HG02885 (cell line): ENCODE data around the gene GNPDA2.

Experiments used
- ATAC-seq: cut with Tn5 transposase; IDR thresholded peaks from one replicate; pipeline ENCODE4 v1.9.1; 2021; ENCODE audit warnings: mild to moderate bottlenecking; ENCODE audit not compliant: unreplicated experiment, poor library complexity

GNPDA2 gene

DNA sequence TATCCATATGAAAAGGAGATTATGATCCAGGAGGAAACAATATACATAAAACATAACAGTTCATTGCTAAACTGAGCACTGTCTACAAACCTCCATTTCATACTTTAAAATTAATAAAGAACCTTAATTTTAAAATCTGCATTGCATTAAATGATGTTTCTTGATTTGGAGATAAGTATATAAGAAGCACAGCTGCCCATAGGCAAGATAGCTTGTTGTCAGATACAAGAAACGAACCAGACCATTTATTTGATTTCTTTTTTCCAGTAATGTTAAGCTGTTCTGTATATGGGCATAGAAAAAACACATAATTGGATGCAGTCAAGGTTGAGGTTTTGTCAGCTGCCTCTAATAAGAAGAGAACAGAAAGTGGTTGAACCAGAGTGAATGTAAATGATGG, 41.7 kb downstream of the GNPDA2 start:
- ATAC-seq, result no peak

DNA sequence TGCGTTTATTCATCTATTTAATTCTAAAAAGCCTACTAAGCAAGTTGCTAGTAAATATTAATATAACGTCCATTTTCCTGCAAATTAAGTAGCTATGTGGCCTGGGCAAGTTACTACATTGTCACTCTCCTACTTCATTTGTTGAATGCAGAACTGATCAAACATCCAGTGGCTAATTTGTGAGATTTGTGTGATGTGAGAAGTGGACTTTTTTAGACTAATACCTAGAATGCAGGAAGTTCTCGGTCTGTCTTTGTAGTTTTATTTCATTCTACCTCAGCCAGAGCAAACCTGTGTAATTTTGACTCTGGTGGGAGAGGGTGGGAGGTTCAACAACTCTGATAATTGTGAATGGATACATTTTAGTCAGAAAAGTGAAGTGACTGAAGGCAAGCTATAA, 47.3 kb downstream of the GNPDA2 start:
- peak; percentile 9 for ATAC-seq

GRCh38 chr4:44678094-44679041, 48.0 kb downstream of the GNPDA2 start, which contains the start of gene GUF1:
TSS of gene GUF1 (plus strand) at chr4:44678420. CDS start at chr4:44678623, 203 bp downstream.
- peak; percentile 96 for ATAC-seq

- no peak for ATAC-seq
Measured at GRCh38 chr4:44675366-44675765, 51.0 kb downstream of the GNPDA2 start.

DNA sequence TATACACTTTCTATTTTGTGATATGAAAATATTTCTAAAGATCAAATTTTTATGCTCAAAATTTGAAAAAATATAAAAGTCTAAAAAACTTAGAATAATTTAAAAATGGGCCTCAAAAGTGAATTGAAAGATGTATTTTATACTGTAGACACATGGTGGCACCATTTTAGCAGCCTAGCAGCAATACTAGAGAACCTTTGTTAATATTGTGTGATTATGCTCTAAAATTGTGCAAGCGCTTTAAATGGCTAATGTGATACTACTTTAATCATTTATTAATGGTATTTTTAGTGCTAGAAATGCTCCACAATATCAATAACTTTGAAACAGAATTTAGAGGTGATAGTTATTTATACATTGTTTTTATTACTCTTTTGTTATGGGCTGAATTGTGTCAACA, 51.9 kb downstream of the GNPDA2 start:
- ATAC-seq, result no peak

DNA sequence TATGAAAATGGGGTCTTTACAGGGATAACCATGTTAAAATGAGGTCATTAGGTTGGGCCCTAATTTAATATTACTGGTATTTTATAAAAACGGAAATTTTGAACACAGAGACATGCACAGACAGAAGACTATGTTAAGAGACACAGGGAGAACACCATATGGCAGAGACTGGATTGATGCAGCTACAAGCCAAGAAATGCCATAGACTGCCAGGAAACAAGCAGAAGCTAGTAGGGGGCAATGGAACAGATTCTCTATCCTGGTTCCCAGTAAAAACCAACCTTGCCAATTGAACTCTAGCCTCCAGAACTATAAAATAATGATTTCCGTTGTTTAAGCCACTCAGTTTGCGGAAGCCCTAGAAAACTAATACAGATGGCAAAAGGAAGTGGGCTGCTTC, 54.7 kb downstream of the GNPDA2 start:
- no peak for ATAC-seq

- ATAC-seq, result no peak
Measured at GRCh38 chr4:44670506-44671199, 55.7 kb downstream of the GNPDA2 start.

GRCh38 chr4:44668526-44668925, 57.8 kb downstream of the GNPDA2 start:
- no peak for ATAC-seq

- ATAC-seq, result no peak
Measured at GRCh38 chr4:44663539-44664263, 62.7 kb downstream of the GNPDA2 start.

DNA sequence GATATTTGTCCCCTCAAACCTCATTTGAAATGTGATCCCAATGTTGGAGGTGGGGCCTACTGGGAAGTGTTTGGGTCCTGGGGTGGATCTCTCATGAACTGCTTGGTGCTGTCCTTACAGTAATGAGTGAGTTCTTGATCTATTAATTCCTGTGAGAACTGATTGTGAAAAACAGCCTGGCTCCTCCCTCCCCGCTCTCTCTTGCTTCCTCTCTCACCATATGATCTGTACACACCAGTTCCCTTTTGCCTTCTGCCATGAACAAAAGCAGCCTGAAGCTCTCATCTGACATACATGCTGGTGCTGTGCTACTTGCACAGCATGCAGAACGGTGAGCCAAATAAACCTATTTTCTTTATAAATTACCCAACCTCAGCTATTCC, 63.7 kb downstream of the GNPDA2 start:
- ATAC-seq, result peak; percentile 65

GRCh38 chr4:44661940-44662622, 64.3 kb downstream of the GNPDA2 start:
- peak; percentile 20 for ATAC-seq

- ATAC-seq, result no peak
Measured at GRCh38 chr4:44660396-44660795, 66.0 kb downstream of the GNPDA2 start.

DNA sequence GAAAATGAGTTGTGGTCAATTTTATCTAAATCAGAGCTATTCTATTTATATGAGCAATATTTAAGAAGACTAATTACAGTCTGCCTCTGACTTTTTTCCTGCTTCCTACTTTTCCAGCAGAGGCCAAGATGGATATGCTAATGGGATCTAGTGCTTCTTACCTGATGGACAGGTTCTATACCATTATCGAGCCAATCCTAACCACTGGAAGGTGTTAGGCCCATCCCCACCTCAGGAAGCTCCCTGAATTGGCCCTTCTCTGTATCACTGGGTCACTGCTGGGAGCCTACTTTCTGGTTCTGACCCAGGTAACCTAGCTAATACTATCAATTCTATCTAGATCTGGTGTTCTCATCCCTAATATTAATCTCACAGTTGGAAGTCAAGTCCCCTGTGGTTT, 74.4 kb downstream of the GNPDA2 start:
- no peak for ATAC-seq
